Small intestine (tissue), 7 donors: Measurements from ENCODE around the gene ITCH. TPM values are rescaled to one million over a fixed set of nuclear protein-coding genes. Genes with fewer than 3 reads are reported as not detected.
"Not testable (repeated sequence)": the region's sequence is repeated elsewhere in the genome, so short reads cannot be mapped to it uniquely, and the experiment has no call there.

Experiments
- DNase-seq, 2 donors: peaks; one replicate each; pipeline versions ENCODE4 v3.0.0 to v3.0.0-alpha.2; 2013
- FAIRE-seq: peaks from 2 replicates; lab custom pipeline; 2012; peaks lifted over from hg19 to GRCh38; lab: Jason Lieb, UNC
- H3K27ac ChIP-seq, 3 donors: one replicate each; pipeline ENCODE4 v1.5.1; 2013; ENCODE audit warnings: low read length in 2 of 3, mild to moderate bottlenecking in 2 of 3, control low read depth in 1 of 3, inconsistent platforms in 1 of 3, low read depth in 1 of 3, moderate library complexity in 1 of 3
- H3K27me3 ChIP-seq, 3 donors: one replicate each; pipeline ENCODE4 v1.6.1; 2013; ENCODE audit warnings: low read length in 3 of 3, inconsistent platforms in 1 of 3; ENCODE audit not compliant: control insufficient read depth in 3 of 3, insufficient read depth in 3 of 3
- H3K36me3 ChIP-seq, 3 donors: one replicate each; pipeline ENCODE4 v1.6.1; 2013; ENCODE audit warnings: low read length in 3 of 3, inconsistent platforms in 1 of 3, low read depth in 1 of 3, mild to moderate bottlenecking in 1 of 3, moderate library complexity in 1 of 3; ENCODE audit not compliant: control insufficient read depth in 3 of 3, insufficient read depth in 2 of 3
- H3K4me1 ChIP-seq, 3 donors: one replicate each; pipeline ENCODE4 v1.6.1; 2013; ENCODE audit warnings: low read length in 2 of 3, inconsistent platforms in 1 of 3, low read depth in 1 of 3, mild to moderate bottlenecking in 1 of 3, moderate library complexity in 1 of 3; ENCODE audit not compliant: control insufficient read depth in 3 of 3, insufficient read depth in 2 of 3
- H3K4me3 ChIP-seq, 3 donors: one replicate each; pipeline ENCODE4 v1.5.1; 2013; ENCODE audit warnings: low read length in 3 of 3, control low read depth in 1 of 3, inconsistent platforms in 1 of 3, low read depth in 1 of 3, mild to moderate bottlenecking in 1 of 3, moderate library complexity in 1 of 3
- H3K9me3 ChIP-seq, 2 donors: one replicate each; pipeline ENCODE4 v1.6.1; 2013; ENCODE audit warnings: low read depth in 1 of 2, low read length in 1 of 2; ENCODE audit not compliant: control insufficient read depth in 2 of 2, insufficient read depth in 1 of 2
- WGBS, 3 donors: extraction: QIAGEN DNeasy Blood & Tissue Kit; methylation state at CpG; one replicate each; pipeline ENCODE4 v1.1.7; 2013; 5-methylcytosine and 5-hydroxymethylcytosine counted together
- polyA plus RNA-seq, 4 donors: library from polyadenylated mRNA; stranded (reverse) in 3 of 4; unstranded in 1 of 4; fragments of 200-250 nt in 3 of 4; fragments of 120-200 nt in 1 of 4; gene quantifications; one replicate each; pipeline versions ENCODE4 v1.2.1 to v1.2.3, GENCODE V29; 2013
- donor health status: healthy with polysubstance abuse.
- donor health status: control.
- donor health status: control.
- donor health status: Bipolar disorder and iron deficiency.
- donor health status: healthy.

Gene ITCH
- polyA plus RNA-seq, 4 donors = 12.0 to 35.1 (median 16.7) TPM

DNA sequence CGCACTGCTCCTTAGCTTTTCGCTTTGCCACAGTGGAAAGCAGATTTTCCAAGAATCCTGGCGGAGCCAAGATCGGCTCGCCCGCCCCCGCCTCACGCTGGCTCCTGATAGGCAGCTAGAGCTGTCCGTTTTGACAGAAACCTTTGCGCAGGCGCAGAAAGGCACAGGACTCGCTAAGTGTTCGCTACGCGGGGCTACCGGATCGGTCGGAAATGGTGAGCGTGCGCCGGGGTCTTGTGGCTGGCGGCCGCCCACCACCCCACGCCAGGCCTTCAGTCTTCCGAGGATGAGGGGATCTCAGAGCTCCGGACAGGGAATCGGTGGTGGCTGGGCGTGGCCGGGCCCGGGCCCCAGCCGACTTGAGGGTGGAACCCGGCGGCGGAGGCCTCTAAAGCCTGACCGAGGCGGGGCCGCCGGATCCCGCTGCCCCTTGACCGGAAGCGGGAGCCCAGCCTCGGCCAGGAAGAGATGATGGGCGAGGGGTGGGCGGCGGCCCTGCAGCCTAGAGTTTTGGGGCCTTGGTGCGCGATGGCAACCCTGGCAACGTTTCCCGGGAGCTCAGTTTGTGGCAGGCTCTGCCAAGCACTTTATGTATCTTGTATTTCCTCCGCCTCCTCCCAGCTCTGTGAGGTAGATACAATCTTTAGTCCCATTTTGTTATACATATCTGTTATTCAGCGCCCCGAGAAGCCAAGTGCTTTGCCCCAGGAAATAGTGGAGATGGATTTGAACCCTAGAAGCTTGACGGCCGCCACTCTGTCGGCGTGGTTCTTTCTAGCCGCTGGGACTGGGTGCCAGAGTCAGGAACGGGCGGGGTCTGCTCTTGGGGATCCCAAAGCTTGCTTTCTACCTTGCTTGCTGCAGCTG lies 153.4 kb downstream of the ITCH start, which contains the start of gene DYNLRB1:
Gene DYNLRB1, plus strand, starts transcription at position 176 of the 867 bp plus-strand sequence. Its CDS starts 37 bp downstream, at position 213.
- Histone ChIP-seq H3K9me3 (no peaks in the 10 kb centered on the region), H3K36me3 (peaks cover 0 to 7% (median 0%) of the 10 kb centered on the region in 3 donors), H3K4me1 (peaks cover 0 to 23% (median 2%) of the 10 kb centered on the region in 3 donors), H3K27me3 (no peaks in the 10 kb centered on the region), H3K4me3 (peak within 1 kb of the TSS; percentile 53 to 87 (median 73)), H3K27ac (peak within 1 kb of the TSS; percentile 89 to 93 (median 89))
- 0% methylated on average over 58 to 59 of the region's 59 CpGs for WGBS, 3 donors
- FAIRE-seq = no peak
- peak; percentile 98 for DNase-seq

DNA sequence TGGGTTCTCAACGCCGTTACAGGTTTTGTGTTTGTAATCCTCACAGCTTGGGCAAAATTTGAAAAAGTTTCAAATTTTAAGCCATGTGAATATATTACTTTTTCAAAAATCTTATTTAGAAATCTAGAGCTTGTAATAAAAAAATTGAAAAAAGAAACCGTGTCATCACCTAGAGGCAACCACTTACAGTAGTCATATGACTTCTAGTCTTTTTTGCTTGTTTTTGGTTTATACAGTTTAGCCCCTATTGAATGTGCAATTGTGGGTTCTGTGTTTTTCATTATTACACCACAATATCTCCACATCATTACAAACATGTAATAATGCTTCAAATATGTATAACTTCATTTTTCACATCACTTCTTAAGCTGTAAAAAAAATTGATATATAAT lies 154.0 kb downstream of the ITCH start:
- Histone ChIP-seq H3K36me3 (peaks cover 0 to 12% (median 0%) of the 10 kb centered on the region in 3 donors), H3K4me1 (peaks cover 0 to 19% (median 2%) of the 10 kb centered on the region in 3 donors), H3K4me3 (peak overlapping the region; percentile 53 to 87 (median 73)), H3K27me3 (no peaks in the 10 kb centered on the region), H3K27ac (peak overlapping the region; percentile 74 to 93 (median 89)), H3K9me3 (no peaks in the 10 kb centered on the region)
- DNase-seq = no peak
- WGBS, 3 donors = 0 to 1% (median 0%) methylated on average over 3 of the region's 3 CpGs
- FAIRE-seq = no peak

DNA sequence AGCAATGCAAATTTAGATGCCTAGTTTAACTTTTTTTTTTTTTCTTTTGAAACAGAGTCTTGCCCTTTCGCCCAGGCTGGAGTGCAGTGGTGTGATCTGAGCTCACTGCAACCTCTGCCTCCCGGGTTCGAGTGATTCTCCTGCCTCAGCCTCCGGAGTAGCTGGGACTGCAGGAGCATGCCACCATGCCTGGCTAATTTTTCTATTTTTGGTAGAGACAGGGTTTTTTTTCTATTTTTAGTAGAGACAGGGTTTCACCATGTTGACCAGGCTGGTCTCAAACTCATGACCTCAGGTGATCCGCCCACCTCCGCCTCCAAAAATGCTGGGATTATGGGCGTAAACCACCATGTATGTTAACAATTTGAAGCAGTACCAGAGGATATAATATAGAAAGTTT lies 155.8 kb downstream of the ITCH start:
- Histone ChIP-seq H3K4me1 (peaks cover 3 to 20% (median 8%) of the 10 kb centered on the region in 3 donors), H3K36me3 (peaks cover 0 to 21% (median 0%) of the 10 kb centered on the region in 3 donors)
- H3K27ac ChIP-seq, H3K4me3 ChIP-seq, FAIRE-seq, DNase-seq, H3K9me3 ChIP-seq, H3K27me3 ChIP-seq: not testable (repeated sequence)
- WGBS, 3 donors = 94 to 95% (median 95%) methylated on average over 7 of the region's 7 CpGs

DNA sequence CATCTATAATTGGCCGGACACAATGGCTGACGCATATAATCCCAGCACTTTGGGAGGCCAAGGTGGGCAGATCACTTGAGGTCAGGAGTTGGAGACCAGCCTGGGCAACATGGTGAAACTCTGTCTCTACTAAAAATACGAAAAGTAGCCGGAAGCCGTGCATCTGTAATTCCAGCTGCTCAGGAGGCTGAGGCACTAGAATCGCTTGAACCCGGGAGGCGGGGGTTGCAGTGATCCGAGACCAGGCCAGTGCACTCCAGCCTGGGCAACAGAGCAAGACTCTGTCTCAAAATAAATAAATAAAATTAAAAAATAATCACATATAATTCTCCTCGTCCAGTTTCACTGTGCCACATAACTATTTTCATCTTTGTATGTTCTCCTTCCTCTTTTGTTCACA lies 156.8 kb downstream of the ITCH start:
- 88 to 96% (median 95%) methylated on average over 10 of the region's 10 CpGs for WGBS, 3 donors
- not testable (repeated sequence) for FAIRE-seq

GRCh38 chr20:34522969-34523871 lies 160.1 kb downstream of the ITCH start:
- Histone ChIP-seq H3K9me3 (no peaks in the 10 kb centered on the region), H3K4me1 (peaks cover 3 to 33% (median 7%) of the 10 kb centered on the region in 3 donors), H3K27me3 (no peaks in the 10 kb centered on the region), H3K4me3 (peak overlapping the region in 1 of 3 donors; percentile 1), H3K27ac (peak overlapping the region; percentile 56 to 73 (median 62)), H3K36me3 (peaks cover 6 to 48% (median 8%) of the 10 kb centered on the region in 3 donors)
- DNase-seq (peak; percentile 67 to 87), FAIRE-seq (no peak)
- WGBS, 3 donors = 30 to 45% (median 44%) methylated on average over 17 of the region's 17 CpGs

More for the DNA sequence above, 156.8 kb downstream of the ITCH start:
- H3K4me3 ChIP-seq, DNase-seq, H3K27ac ChIP-seq, H3K9me3 ChIP-seq, H3K27me3 ChIP-seq: not testable (repeated sequence)
- H3K4me1 ChIP-seq = peaks cover 3 to 17% (median 7%) of the 10 kb centered on the region in 3 donors
- peaks cover 0 to 22% (median 0%) of the 10 kb centered on the region in 3 donors for H3K36me3 ChIP-seq

DNA sequence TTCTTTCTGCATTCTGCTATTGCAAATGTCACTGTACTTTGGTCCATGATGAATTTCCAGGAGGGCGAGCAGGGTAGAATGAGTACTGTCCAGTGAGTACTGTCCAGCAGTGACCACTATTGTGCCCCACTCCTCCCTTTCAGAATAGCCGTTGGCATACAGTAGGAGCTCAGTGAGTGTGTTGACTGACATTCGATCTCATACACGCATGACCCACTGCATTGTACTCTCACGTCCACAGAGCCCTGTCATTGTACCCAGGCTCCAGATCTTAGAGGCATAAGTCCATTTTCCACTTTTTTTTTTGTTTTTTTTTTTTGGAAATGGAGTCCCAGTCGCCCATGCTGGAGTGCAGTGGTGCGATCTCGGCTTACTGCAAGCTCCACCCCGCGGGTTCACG lies 161.4 kb downstream of the ITCH start:
- Histone ChIP-seq H3K27ac (peak overlapping the region in 1 of 3 donors; percentile 6), H3K4me1 (peaks cover 3 to 33% (median 7%) of the 10 kb centered on the region in 3 donors), H3K9me3 (no peaks in the 10 kb centered on the region), H3K4me3 (no peak overlapping the region), H3K27me3 (no peaks in the 10 kb centered on the region), H3K36me3 (peaks cover 6 to 57% (median 8%) of the 10 kb centered on the region in 3 donors)
- FAIRE-seq (no peak), DNase-seq (no peak)
- 91 to 93% (median 93%) methylated on average over 11 of the region's 11 CpGs for WGBS, 3 donors

DNA sequence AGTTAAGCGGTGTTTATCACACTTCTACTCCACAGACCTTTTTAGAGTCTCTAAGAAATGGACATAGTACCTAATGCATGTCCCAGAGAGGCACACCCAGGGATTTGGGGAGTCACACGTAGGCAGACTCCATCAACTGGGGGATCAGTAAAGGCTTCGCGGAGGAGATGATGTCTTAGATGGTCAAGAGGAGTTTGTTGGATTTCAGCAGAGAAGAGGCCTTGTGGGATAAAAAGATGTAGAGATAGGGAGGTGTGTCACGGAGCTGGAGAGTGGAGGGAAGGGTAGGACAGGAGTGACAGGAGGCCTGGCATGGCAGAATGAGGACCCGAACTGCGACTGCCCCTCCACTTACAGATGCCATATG lies 162.3 kb downstream of the ITCH start:
- no peaks in the 10 kb centered on the region for H3K27me3 ChIP-seq
- DNase-seq (no peak), FAIRE-seq (no peak)
- no peak overlapping the region for H3K4me3 ChIP-seq
- H3K4me1 ChIP-seq = peaks cover 3 to 33% (median 7%) of the 10 kb centered on the region in 3 donors
- 75 to 82% (median 80%) methylated on average over 7 of the region's 7 CpGs for WGBS, 3 donors
- H3K9me3 ChIP-seq = no peaks in the 10 kb centered on the region
- H3K36me3 ChIP-seq = peaks cover 6 to 62% (median 13%) of the 10 kb centered on the region in 3 donors
- peak overlapping the region; percentile 73 to 85 (median 82) for H3K27ac ChIP-seq
